ENCODE results near the gene ROGDI. TPM values are rescaled to one million over a fixed set of nuclear protein-coding genes. Genes with fewer than 3 reads are reported as not detected.

The ROGDI gene
- total RNA-seq, 1 donor from 2014 or later = 39.3 TPM

GRCh38 chr16:4750896-4751295 is 51.5 kb downstream of the ROGDI start:
- no peak for DNase-seq (ENCODE audit: extremely low spot score, unreplicated experiment)
- H3K27me3 Mint-ChIP-seq = no peaks in the 10 kb centered on the region
- H3K36me3 Mint-ChIP-seq = peaks cover 9% of the 10 kb centered on the region
- H3K4me3 Mint-ChIP-seq = no peak overlapping the region
- TF ChIP-seq CTCF (conservative IDR thresholded peaks at IDR 0.05) = no peak
- H3K27ac Mint-ChIP-seq = no peak overlapping the region
- H3K4me1 Mint-ChIP-seq (ENCODE audit: unreplicated experiment) = no peaks in the 10 kb centered on the region
- H3K9me3 Mint-ChIP-seq = no peaks in the 10 kb centered on the region

- no peak for TF ChIP-seq CTCF (conservative IDR thresholded peaks at IDR 0.05)
- Mint-ChIP-seq H3K36me3 (peaks cover 4% of the 10 kb centered on the region), H3K27me3 (no peaks in the 10 kb centered on the region), H3K4me3 (no peak overlapping the region), H3K9me3 (no peaks in the 10 kb centered on the region), H3K4me1 (ENCODE audit: unreplicated experiment) (no peaks in the 10 kb centered on the region), H3K27ac (no peak overlapping the region)
- no peak for DNase-seq (ENCODE audit: extremely low spot score, unreplicated experiment)
These were observed 52.7 kb downstream of the ROGDI start for GRCh38 chr16:4749700-4750257.

GRCh38 chr16:4748682-4749411 is 53.6 kb downstream of the ROGDI start:
- no peaks in the 10 kb centered on the region for H3K9me3 Mint-ChIP-seq
- H3K4me1 Mint-ChIP-seq (ENCODE audit: unreplicated experiment) = no peaks in the 10 kb centered on the region
- H3K27ac Mint-ChIP-seq = no peak overlapping the region
- TF ChIP-seq CTCF (conservative IDR thresholded peaks at IDR 0.05) = no peak
- no peak for DNase-seq (ENCODE audit: extremely low spot score, unreplicated experiment)
- H3K36me3 Mint-ChIP-seq = peaks cover 4% of the 10 kb centered on the region
- no peaks in the 10 kb centered on the region for H3K27me3 Mint-ChIP-seq
- no peak overlapping the region for H3K4me3 Mint-ChIP-seq

- no peaks in the 10 kb centered on the region for H3K27me3 Mint-ChIP-seq
These were observed 54.3 kb downstream of the ROGDI start for GRCh38 chr16:4747906-4748681.

More at GRCh38 chr16:4747906-4748681, 54.3 kb downstream of the ROGDI start:
- Mint-ChIP-seq H3K4me3 (no peak overlapping the region), H3K36me3 (peaks cover under 1% of the 10 kb centered on the region), H3K4me1 (ENCODE audit: unreplicated experiment) (no peaks in the 10 kb centered on the region), H3K27ac (no peak overlapping the region), H3K9me3 (no peaks in the 10 kb centered on the region)
- no peak for TF ChIP-seq CTCF (conservative IDR thresholded peaks at IDR 0.05)
- DNase-seq (ENCODE audit: extremely low spot score, unreplicated experiment) = no peak

Measured in type B pancreatic cell (in vitro differentiated cells).